Measurements from ENCODE around the gene GATA6.

Gene GATA6

DNA sequence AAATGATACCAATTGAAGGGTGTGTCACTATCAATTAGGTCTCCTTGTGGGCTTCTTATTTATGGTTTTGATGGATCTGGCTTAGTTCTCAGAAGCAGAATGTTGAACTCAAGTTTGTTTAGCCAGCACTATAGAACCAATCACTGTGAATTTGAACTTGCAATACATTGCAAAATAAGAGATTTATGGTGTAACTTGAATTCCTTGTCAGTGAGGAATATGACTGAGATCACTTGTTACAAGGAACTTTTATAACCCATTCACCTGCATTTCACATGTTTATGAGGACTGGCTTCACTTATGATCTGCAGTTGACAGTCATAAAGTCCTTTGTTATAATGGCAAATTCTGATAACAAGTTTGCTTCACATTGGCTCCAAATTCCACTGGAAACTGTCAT lies 9.8 kb downstream of the GATA6 start:
- no peak for ATAC-seq (ENCODE audit: insufficient read depth, low read depth)
- Histone ChIP-seq H3K27me3 (ENCODE audit: insufficient read depth, low read length, poor library complexity) (peaks cover 5% of the 10 kb centered on the region), H3K36me3 (ENCODE audit: insufficient read depth, low read length) (no peaks in the 10 kb centered on the region), H3K79me2 (ENCODE audit: insufficient read depth, low read length) (no peaks in the 10 kb centered on the region), H3K4me3 (ENCODE audit: low read depth in 1 of 2, low read length in 2 of 2) (no peak overlapping the region), H3K9ac (ENCODE audit: low read depth, low read length) (no peak overlapping the region), H2AFZ (ENCODE audit: low read depth, low read length) (no peak overlapping the region), H4K20me1 (ENCODE audit: insufficient read depth, low read length) (no peaks in the 10 kb centered on the region), H3K27ac (ENCODE audit: low read length) (no peak overlapping the region), H3K9me3 (ENCODE audit: insufficient read depth, low read length, severe bottlenecking) (no peaks in the 10 kb centered on the region), H3K4me1 (ENCODE audit: insufficient read depth, low read length) (no peaks in the 10 kb centered on the region), H3K4me2 (ENCODE audit: insufficient read depth, low read length) (no peak overlapping the region)
- no peak for TF ChIP-seq EZH2 (IDR thresholded peaks at IDR 0.05; ENCODE audit: borderline replicate concordance, low read depth, low read length, severe bottlenecking)
- TF ChIP-seq CTCF (IDR thresholded peaks at IDR 0.05; ENCODE audit: borderline replicate concordance, extremely low read depth, low read length, poor library complexity, severe bottlenecking) = no peak
- no peak for DNase-seq

- no peak overlapping the region for H3K9ac ChIP-seq (ENCODE audit: low read depth, low read length)
- H2AFZ ChIP-seq (ENCODE audit: low read depth, low read length) = no peak overlapping the region
- H3K27ac ChIP-seq (ENCODE audit: low read length) = no peak overlapping the region
- no peak for TF ChIP-seq CTCF (IDR thresholded peaks at IDR 0.05; ENCODE audit: borderline replicate concordance, extremely low read depth, low read length, poor library complexity, severe bottlenecking)
- no peak for TF ChIP-seq EZH2 (IDR thresholded peaks at IDR 0.05; ENCODE audit: borderline replicate concordance, low read depth, low read length, severe bottlenecking)
- no peak overlapping the region for H3K4me2 ChIP-seq (ENCODE audit: insufficient read depth, low read length)
- H4K20me1 ChIP-seq (ENCODE audit: insufficient read depth, low read length) = no peaks in the 10 kb centered on the region
- H3K4me1 ChIP-seq (ENCODE audit: insufficient read depth, low read length) = no peaks in the 10 kb centered on the region
- no peaks in the 10 kb centered on the region for H3K9me3 ChIP-seq (ENCODE audit: insufficient read depth, low read length, severe bottlenecking)
- peaks cover 5% of the 10 kb centered on the region for H3K27me3 ChIP-seq (ENCODE audit: insufficient read depth, low read length, poor library complexity)
- DNase-seq = no peak
- ATAC-seq (ENCODE audit: insufficient read depth, low read depth) = no peak
- no peaks in the 10 kb centered on the region for H3K79me2 ChIP-seq (ENCODE audit: insufficient read depth, low read length)
- H3K36me3 ChIP-seq (ENCODE audit: insufficient read depth, low read length) = no peaks in the 10 kb centered on the region
- no peak overlapping the region for H3K4me3 ChIP-seq (ENCODE audit: low read depth in 1 of 2, low read length in 2 of 2)
Measured at GRCh38 chr18:22179631-22180030, 10.2 kb downstream of the GATA6 start.

DNA sequence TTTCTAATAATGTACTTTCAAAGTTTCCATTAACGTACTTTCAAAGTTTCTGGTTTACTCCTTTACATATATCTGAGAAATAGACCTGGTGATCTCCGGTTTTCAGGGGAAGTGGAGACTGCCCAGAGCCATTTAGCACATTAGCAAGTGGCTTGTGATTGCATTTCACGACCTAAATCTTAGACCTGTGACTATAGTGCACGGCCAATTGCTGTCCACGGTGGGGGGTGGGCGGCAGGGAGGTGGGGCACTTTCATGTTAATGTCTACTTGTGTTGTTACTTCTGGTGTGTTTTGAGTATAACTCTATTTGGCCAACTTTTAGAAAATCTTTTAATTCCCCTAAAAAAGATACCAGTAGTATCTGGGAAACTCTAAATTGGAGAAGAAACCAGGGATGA lies 11.3 kb downstream of the GATA6 start:
- Histone ChIP-seq H3K36me3 (ENCODE audit: insufficient read depth, low read length) (no peaks in the 10 kb centered on the region), H3K79me2 (ENCODE audit: insufficient read depth, low read length) (no peaks in the 10 kb centered on the region), H3K4me1 (ENCODE audit: insufficient read depth, low read length) (no peaks in the 10 kb centered on the region), H3K4me3 (ENCODE audit: low read depth in 1 of 2, low read length in 2 of 2) (no peak overlapping the region), H3K27ac (ENCODE audit: low read length) (no peak overlapping the region), H3K27me3 (ENCODE audit: insufficient read depth, low read length, poor library complexity) (peaks cover 10% of the 10 kb centered on the region), H3K9ac (ENCODE audit: low read depth, low read length) (no peak overlapping the region), H3K4me2 (ENCODE audit: insufficient read depth, low read length) (no peak overlapping the region), H4K20me1 (ENCODE audit: insufficient read depth, low read length) (no peaks in the 10 kb centered on the region), H2AFZ (ENCODE audit: low read depth, low read length) (no peak overlapping the region), H3K9me3 (ENCODE audit: insufficient read depth, low read length, severe bottlenecking) (no peaks in the 10 kb centered on the region)
- ATAC-seq (ENCODE audit: insufficient read depth, low read depth) = no peak
- TF ChIP-seq EZH2 (IDR thresholded peaks at IDR 0.05; ENCODE audit: borderline replicate concordance, low read depth, low read length, severe bottlenecking) (no peak), CTCF (IDR thresholded peaks at IDR 0.05; ENCODE audit: borderline replicate concordance, extremely low read depth, low read length, poor library complexity, severe bottlenecking) (no peak)
- no peak for DNase-seq
